ENCODE results near the gene CFAP70. TPM values are rescaled to one million over a fixed set of nuclear protein-coding genes. Genes with fewer than 3 reads are reported as not detected.
"Not testable (repeated sequence)": the region's sequence is repeated elsewhere in the genome, so short reads cannot be mapped to it uniquely, and the experiment has no call there.

Gene CFAP70
- total RNA-seq, 4 donors from 2014 or later = 2.6 to 12.9 (median 4.3) TPM

GRCh38 chr10:73262880-73263555, 95.6 kb downstream of the CFAP70 start:
- 78% methylated on average over 5 of the region's 5 CpGs for WGBS
- no peak overlapping the region for H3K4me3 ChIP-seq
- no peak overlapping the region for H3K27ac ChIP-seq
- TF ChIP-seq POLR2A (IDR thresholded peaks at IDR 0.05) = no peak
- TF ChIP-seq POLR2AphosphoS5 (IDR thresholded peaks at IDR 0.05) = no peak
- TF ChIP-seq CTCF (IDR thresholded peaks at IDR 0.05) = no peak
- no peak for TF ChIP-seq EP300 (IDR thresholded peaks at IDR 0.05)
- no peaks in the 10 kb centered on the region for H3K4me1 ChIP-seq
- H3K9me3 ChIP-seq = no peaks in the 10 kb centered on the region
- DNase-seq (ENCODE audit: low spot score in 2 of 2) = no peak
- no peaks in the 10 kb centered on the region for H3K36me3 ChIP-seq
- no peaks in the 10 kb centered on the region for H3K27me3 ChIP-seq

GRCh38 chr10:73262105-73262730, 96.4 kb downstream of the CFAP70 start:
- WGBS = 67% methylated on average over 4 of the region's 4 CpGs

GRCh38 chr10:73261362-73261995, 97.2 kb downstream of the CFAP70 start:
- WGBS = 96% methylated on average over 9 of the region's 9 CpGs
- no peak for TF ChIP-seq POLR2A (IDR thresholded peaks at IDR 0.05)
- no peak for TF ChIP-seq POLR2AphosphoS5 (IDR thresholded peaks at IDR 0.05)
- no peak for TF ChIP-seq EP300 (IDR thresholded peaks at IDR 0.05)
- no peak for TF ChIP-seq CTCF (IDR thresholded peaks at IDR 0.05)
- Histone ChIP-seq H3K4me1 (no peaks in the 10 kb centered on the region), H3K9me3 (no peaks in the 10 kb centered on the region), H3K27me3 (no peaks in the 10 kb centered on the region), H3K4me3 (no peak overlapping the region), H3K36me3 (no peaks in the 10 kb centered on the region), H3K27ac (no peak overlapping the region)
- DNase-seq (ENCODE audit: low spot score in 2 of 2) = no peak

More at GRCh38 chr10:73262105-73262730, 96.4 kb downstream of the CFAP70 start:
- Histone ChIP-seq H3K27me3 (no peaks in the 10 kb centered on the region), H3K4me3 (no peak overlapping the region), H3K27ac (no peak overlapping the region), H3K36me3 (no peaks in the 10 kb centered on the region), H3K9me3 (no peaks in the 10 kb centered on the region), H3K4me1 (no peaks in the 10 kb centered on the region)
- no peak for TF ChIP-seq POLR2A (IDR thresholded peaks at IDR 0.05)
- no peak for TF ChIP-seq CTCF (IDR thresholded peaks at IDR 0.05)
- TF ChIP-seq EP300 (IDR thresholded peaks at IDR 0.05) = no peak
- no peak for TF ChIP-seq POLR2AphosphoS5 (IDR thresholded peaks at IDR 0.05)
- no peak for DNase-seq (ENCODE audit: low spot score in 2 of 2)

- 97% methylated on average over 10 of the region's 10 CpGs for WGBS
- H3K4me3 ChIP-seq; H3K27me3 ChIP-seq; H3K27ac ChIP-seq; H3K4me1 ChIP-seq; DNase-seq (ENCODE audit: low spot score in 2 of 2); H3K36me3 ChIP-seq; H3K9me3 ChIP-seq: not testable (repeated sequence)
Measured at GRCh38 chr10:73258612-73259011, 100.1 kb downstream of the CFAP70 start.

- H3K36me3 ChIP-seq = peaks cover 15% of the 10 kb centered on the region
- H3K9me3 ChIP-seq = no peaks in the 10 kb centered on the region
- WGBS = 0% methylated on average over 4 of the region's 4 CpGs
- no peak for DNase-seq (ENCODE audit: low spot score in 2 of 2)
- TF ChIP-seq CTCF (IDR thresholded peaks at IDR 0.05) = no peak
- TF ChIP-seq EP300 (IDR thresholded peaks at IDR 0.05) = no peak
- TF ChIP-seq POLR2AphosphoS5 (IDR thresholded peaks at IDR 0.05) = no peak
- TF ChIP-seq POLR2A (IDR thresholded peaks at IDR 0.05) = no peak
- H3K4me1 ChIP-seq = peaks cover 25% of the 10 kb centered on the region
- peak overlapping the region; percentile 95 for H3K27ac ChIP-seq
- H3K4me3 ChIP-seq = peak overlapping the region; percentile 88
- no peaks in the 10 kb centered on the region for H3K27me3 ChIP-seq
Measured at GRCh38 chr10:73253225-73253555, 105.5 kb downstream of the CFAP70 start.
